ENCODE data around the gene USP5. TPM values are rescaled to one million over a fixed set of nuclear protein-coding genes. Genes with fewer than 3 reads are reported as not detected.

The USP5 gene
- total RNA-seq, 1 experiment from 2014 or later: 158 TPM

DNA sequence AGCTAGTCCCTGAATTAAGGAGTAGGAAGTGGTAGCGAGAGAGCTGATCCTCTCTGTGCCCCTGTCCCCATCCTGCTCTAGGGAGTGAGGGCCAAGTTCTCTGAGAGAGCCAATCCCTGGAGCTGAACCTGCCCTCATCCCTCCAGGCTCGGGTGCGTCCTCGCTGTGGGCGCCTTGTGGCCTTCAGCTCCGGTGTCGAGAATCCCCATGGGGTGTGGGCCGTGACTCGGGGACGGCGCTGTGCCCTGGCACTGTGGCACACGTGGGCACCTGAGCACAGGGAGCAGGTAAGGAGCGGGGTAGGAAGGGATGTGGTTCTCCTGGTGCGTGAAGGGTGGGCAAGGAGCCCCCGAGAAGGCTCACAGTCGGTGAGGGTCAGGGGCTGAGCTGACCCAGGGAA, 13.1 kb upstream of the USP5 start (continued):
- TF ChIP-seq, protein P1, sequence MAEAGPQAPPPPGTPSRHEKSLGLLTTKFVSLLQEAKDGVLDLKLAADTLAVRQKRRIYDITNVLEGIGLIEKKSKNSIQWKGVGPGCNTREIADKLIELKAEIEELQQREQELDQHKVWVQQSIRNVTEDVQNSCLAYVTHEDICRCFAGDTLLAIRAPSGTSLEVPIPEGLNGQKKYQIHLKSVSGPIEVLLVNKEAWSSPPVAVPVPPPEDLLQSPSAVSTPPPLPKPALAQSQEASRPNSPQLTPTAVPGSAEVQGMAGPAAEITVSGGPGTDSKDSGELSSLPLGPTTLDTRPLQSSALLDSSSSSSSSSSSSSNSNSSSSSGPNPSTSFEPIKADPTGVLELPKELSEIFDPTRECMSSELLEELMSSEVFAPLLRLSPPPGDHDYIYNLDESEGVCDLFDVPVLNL (CRISPR knock-in tag; IDR thresholded peaks at IDR 0.05; ENCODE audit: borderline replicate concordance, low read depth): no peak
- TF ChIP-seq IRF2 (CRISPR knock-in tag; IDR thresholded peaks at IDR 0.05; ENCODE audit: borderline replicate concordance, low read depth) (no peak), ZNF219 (CRISPR knock-in tag; IDR thresholded peaks at IDR 0.05; ENCODE audit: borderline replicate concordance) (no peak), JAZF1 (CRISPR knock-in tag; IDR thresholded peaks at IDR 0.05) (no peak), MAX (CRISPR knock-in tag; IDR thresholded peaks at IDR 0.05) (no peak), FOXK1 (CRISPR knock-in tag; IDR thresholded peaks at IDR 0.05) (no peak), ELF4 (CRISPR knock-in tag; IDR thresholded peaks at IDR 0.05; ENCODE audit: low read depth) (no peak), NR2C2 (CRISPR knock-in tag; IDR thresholded peaks at IDR 0.05) (no peak)

- ChIA-PET CTCF (interaction anchor here (0.8 to 5.1 kb wide), 7 partner anchors 13 to 122 kb away, joined by 3 to 28 read pairs (median 5); partner anchors contain the start of genes CDCA3, MLF2, PTMS and SPSB2), POLR2A (interaction anchor here (0.5 to 2.2 kb wide), 3 partner anchors 12 to 150 kb away, joined by 3 to 9 read pairs (median 3); partner anchors contain the start of genes CDCA3 and USP5)
- H3K9me3 Mint-ChIP-seq: no peaks in the 10 kb centered on the region
- ATAC-seq (peak; percentile 73), DNase-seq (ENCODE audit: low spot score) (peak; percentile 73)
- TF ChIP-seq NFE2L1 (CRISPR knock-in tag; IDR thresholded peaks at IDR 0.05): no peak
- peaks cover 18% of the 10 kb centered on the region for H3K4me1 Mint-ChIP-seq
- peaks cover 47% of the 10 kb centered on the region for H3K36me3 Mint-ChIP-seq
- no peak overlapping the region; the same call in 1 of the 2 replicates for H3K27ac Mint-ChIP-seq
- H3K27me3 Mint-ChIP-seq (ENCODE audit: low read depth): no peaks in the 10 kb centered on the region
- no peak overlapping the region for H3K4me3 Mint-ChIP-seq
Measured at GRCh38 chr12:6839482-6840201, 12.3 kb upstream of the USP5 start.

DNA sequence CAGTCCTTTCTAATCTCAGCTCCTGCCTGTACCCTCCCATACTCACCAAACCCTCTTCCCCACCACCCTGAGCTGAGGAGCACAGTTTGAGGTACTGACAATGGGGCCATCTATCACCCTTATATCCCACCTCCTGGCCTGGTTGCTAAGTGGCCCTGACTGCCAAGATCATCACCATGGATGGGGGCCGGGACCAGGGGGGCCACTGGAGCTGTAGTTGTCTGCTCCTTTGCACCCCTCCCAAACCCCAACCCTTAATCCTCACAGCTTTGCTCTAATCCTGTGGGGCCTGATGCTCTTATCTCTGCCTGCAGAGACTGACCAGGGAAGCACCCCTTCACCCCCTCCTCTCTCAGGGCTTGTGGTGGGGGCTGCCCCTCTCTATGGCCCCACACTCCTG, 11.6 kb upstream of the USP5 start:
- H3K27me3 Mint-ChIP-seq (ENCODE audit: low read depth): no peaks in the 10 kb centered on the region
- peak overlapping the region; percentile 45; the same call in 1 of the 2 replicates for H3K27ac Mint-ChIP-seq
- H3K9me3 Mint-ChIP-seq: no peaks in the 10 kb centered on the region
- H3K4me3 Mint-ChIP-seq: no peak overlapping the region
- POLR2A ChIA-PET: interaction anchor here (1.0 to 2.2 kb wide), 2 partner anchors 11 to 151 kb away, joined by 3 to 9 read pairs; partner anchors contain the start of genes CDCA3 and USP5
- DNase-seq (ENCODE audit: low spot score): no peak
- no peak for ATAC-seq
- peaks cover 13% of the 10 kb centered on the region for H3K4me1 Mint-ChIP-seq
- H3K36me3 Mint-ChIP-seq: peaks cover 49% of the 10 kb centered on the region
- TF ChIP-seq CBFB (CRISPR knock-in tag; IDR thresholded peaks at IDR 0.05; ENCODE audit: low read depth): no peak
- no peak for TF ChIP-seq KAT7 (CRISPR knock-in tag; IDR thresholded peaks at IDR 0.05; ENCODE audit: borderline replicate concordance)
- no peak for TF ChIP-seq MXD4 (CRISPR knock-in tag; IDR thresholded peaks at IDR 0.05; ENCODE audit: borderline replicate concordance)
- TF ChIP-seq ATF1 (CRISPR knock-in tag; IDR thresholded peaks at IDR 0.05): no peak
- TF ChIP-seq, protein P2, sequence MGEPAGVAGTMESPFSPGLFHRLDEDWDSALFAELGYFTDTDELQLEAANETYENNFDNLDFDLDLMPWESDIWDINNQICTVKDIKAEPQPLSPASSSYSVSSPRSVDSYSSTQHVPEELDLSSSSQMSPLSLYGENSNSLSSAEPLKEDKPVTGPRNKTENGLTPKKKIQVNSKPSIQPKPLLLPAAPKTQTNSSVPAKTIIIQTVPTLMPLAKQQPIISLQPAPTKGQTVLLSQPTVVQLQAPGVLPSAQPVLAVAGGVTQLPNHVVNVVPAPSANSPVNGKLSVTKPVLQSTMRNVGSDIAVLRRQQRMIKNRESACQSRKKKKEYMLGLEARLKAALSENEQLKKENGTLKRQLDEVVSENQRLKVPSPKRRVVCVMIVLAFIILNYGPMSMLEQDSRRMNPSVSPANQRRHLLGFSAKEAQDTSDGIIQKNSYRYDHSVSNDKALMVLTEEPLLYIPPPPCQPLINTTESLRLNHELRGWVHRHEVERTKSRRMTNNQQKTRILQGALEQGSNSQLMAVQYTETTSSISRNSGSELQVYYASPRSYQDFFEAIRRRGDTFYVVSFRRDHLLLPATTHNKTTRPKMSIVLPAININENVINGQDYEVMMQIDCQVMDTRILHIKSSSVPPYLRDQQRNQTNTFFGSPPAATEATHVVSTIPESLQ (CRISPR knock-in tag; IDR thresholded peaks at IDR 0.05): no peak
- TF ChIP-seq JUN (CRISPR knock-in tag; IDR thresholded peaks at IDR 0.05): no peak
- TF ChIP-seq MYBL2 (CRISPR knock-in tag; IDR thresholded peaks at IDR 0.05): no peak
- no peak for TF ChIP-seq SMAD4 (CRISPR knock-in tag; IDR thresholded peaks at IDR 0.05)
- TF ChIP-seq ELF4 (CRISPR knock-in tag; IDR thresholded peaks at IDR 0.05; ENCODE audit: low read depth): no peak
- no peak for TF ChIP-seq ZNF219 (CRISPR knock-in tag; IDR thresholded peaks at IDR 0.05; ENCODE audit: borderline replicate concordance)
- TF ChIP-seq OVOL2 (CRISPR knock-in tag; IDR thresholded peaks at IDR 0.05; ENCODE audit: borderline replicate concordance): no peak
- TF ChIP-seq CREB1 (CRISPR knock-in tag; IDR thresholded peaks at IDR 0.05): no peak
- no peak for TF ChIP-seq ZNF532 (CRISPR knock-in tag; IDR thresholded peaks at IDR 0.05; ENCODE audit: borderline replicate concordance)
- TF ChIP-seq ZNF671 (CRISPR knock-in tag; IDR thresholded peaks at IDR 0.05): no peak
- TF ChIP-seq ESRRA (CRISPR knock-in tag; IDR thresholded peaks at IDR 0.05; ENCODE audit: borderline replicate concordance): no peak
- TF ChIP-seq, protein P3, sequence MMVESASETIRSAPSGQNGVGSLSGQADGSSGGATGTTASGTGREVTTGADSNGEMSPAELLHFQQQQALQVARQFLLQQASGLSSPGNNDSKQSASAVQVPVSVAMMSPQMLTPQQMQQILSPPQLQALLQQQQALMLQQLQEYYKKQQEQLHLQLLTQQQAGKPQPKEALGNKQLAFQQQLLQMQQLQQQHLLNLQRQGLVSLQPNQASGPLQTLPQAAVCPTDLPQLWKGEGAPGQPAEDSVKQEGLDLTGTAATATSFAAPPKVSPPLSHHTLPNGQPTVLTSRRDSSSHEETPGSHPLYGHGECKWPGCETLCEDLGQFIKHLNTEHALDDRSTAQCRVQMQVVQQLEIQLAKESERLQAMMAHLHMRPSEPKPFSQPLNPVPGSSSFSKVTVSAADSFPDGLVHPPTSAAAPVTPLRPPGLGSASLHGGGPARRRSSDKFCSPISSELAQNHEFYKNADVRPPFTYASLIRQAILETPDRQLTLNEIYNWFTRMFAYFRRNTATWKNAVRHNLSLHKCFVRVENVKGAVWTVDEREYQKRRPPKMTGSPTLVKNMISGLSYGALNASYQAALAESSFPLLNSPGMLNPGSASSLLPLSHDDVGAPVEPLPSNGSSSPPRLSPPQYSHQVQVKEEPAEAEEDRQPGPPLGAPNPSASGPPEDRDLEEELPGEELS (CRISPR knock-in tag; IDR thresholded peaks at IDR 0.05): no peak
- no peak for TF ChIP-seq TP53 (CRISPR knock-in tag; IDR thresholded peaks at IDR 0.05)
- CTCF ChIA-PET: interaction anchor here (1.1 to 5.1 kb wide), 5 partner anchors 12 to 87 kb away, joined by 3 to 28 read pairs (median 7); partner anchors contain the start of genes CDCA3, MLF2 and USP5

Data from WTC11 (cell line).